Measurements from ENCODE around the gene PRDM11.
"Not testable (repeated sequence)": the region's sequence is repeated elsewhere in the genome, so short reads cannot be mapped to it uniquely, and the experiment has no call there.

PRDM11 gene

DNA sequence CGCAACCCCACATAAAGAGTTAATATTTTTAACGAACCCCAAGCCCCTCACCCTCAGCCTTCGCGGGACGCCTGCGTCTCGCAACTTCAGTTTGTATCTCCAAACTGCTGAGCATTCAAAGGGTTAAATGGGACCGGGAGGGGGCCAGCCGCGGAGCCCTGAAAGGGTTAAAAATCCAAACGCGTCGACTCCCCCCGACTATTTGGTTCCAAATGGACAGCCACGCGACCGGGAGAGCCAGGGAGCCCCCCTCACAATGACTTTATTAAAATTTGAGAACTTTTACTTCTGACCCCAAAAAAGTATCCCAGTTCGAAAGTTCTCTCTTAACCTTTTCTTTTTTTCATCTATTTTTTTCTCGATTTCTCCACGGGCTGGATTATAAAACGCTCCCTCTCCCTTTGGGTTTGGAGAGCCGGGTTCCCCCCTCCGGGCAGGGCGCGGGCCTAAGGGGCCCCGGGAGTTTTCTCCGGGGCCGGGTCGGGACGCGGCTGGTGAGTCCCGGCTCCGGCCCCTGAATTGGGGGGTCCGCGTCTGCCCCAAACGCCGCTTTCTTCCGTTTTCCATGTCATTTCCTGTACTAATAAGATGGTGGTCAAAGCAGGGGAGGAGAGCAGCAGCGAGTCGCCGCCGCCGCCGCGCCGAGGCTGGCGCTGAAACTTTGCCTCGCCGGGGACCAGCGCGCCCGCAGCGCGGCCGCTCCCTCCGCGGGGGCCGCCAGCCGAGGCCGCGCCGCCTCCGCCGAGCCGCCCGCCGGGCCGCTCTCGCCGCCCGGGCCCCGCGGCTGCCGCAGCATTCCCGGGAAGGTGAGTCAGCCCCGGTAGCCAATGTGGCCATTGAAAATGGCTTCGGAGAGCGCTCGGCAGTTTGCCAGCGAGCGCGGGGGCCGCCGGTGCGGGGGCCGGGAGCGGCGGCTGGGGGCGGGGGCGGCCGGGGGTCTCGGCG is at the start of gene PRDM11:
Gene PRDM11 (plus strand): TSS at position 568 of the 945 bp plus-strand sequence. CDS start 35,128 bp downstream, outside the sequence.
- DNase-seq (ENCODE audit: low read depth) = peak; percentile 60

- DNase-seq (ENCODE audit: low read depth) = no peak
These were observed 48.5 kb upstream of the PRDM11 start for GRCh38 chr11:45097721-45098493.

- DNase-seq (ENCODE audit: low read depth) = no peak
These were observed 47.5 kb upstream of the PRDM11 start for GRCh38 chr11:45098929-45099328.

GRCh38 chr11:45100339-45100738 is 46.1 kb upstream of the PRDM11 start:
- DNase-seq (ENCODE audit: low read depth) = no peak

- DNase-seq (ENCODE audit: low read depth) = no peak
These were observed 44.1 kb upstream of the PRDM11 start for GRCh38 chr11:45102361-45102809.

- peak; percentile 77 for DNase-seq (ENCODE audit: low read depth)
These were observed 43.4 kb upstream of the PRDM11 start for GRCh38 chr11:45102810-45103621.

GRCh38 chr11:45104006-45104789 is 42.2 kb upstream of the PRDM11 start:
- DNase-seq (ENCODE audit: low read depth) = no peak

- DNase-seq (ENCODE audit: low read depth) = no peak
These were observed 41.7 kb upstream of the PRDM11 start for GRCh38 chr11:45104790-45105084.

DNA sequence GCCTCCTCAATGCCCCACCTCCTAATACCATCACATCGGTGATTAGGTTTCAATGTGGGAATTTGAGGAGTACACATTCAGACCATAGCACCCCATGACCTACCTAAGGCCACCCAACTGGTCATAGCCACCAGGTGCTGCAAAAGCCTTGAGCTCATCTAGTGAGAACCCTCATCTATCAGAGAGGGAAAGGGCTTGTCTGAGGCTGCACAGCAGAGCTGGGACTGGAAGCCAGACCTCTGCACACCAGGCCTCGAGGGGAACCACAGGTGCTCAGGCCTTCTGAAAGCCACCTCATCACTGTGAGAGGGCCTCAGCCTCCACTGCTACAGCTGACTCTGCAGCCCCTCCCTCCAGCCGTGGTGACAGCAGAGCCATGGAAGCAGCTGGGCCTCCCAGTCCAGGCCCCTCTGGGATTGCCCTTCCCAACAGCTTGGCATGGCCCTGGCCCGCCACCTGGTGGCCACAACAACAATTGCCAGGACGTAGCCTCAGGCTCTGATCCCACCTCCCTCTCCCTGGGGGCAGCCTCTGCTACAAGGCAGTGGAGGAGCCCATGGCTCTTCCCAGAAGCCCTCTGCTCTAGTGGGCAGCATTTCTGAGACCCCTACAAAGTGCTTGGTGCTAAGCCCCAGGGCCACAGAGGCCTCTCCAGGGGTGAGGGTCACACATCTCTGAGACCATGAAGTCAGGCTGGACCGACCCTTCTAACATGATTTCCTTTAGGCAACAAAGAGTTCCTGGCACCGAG is 41.0 kb upstream of the PRDM11 start:
- DNase-seq (ENCODE audit: low read depth) = peak; percentile 48

DNA sequence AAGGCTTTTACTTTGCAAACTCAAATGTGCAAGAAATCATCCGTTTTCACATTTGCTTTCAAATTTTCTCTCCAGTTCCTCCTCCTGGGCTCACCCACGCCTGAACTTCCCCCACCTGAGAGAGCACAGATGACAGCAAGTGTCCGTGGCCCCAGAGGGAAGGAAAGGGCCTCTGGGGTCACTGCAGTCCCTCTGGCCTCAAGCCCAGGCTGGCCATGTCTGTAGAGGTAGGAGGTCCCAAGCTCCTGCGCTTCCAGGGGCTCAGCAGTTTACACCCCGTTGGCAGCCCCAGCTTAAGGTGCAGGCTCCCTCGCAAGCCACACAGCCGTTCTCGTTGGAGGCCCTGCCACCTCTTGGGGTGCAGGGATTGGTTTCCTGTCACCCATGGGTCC is 40.5 kb upstream of the PRDM11 start:
- no peak for DNase-seq (ENCODE audit: low read depth)

DNA sequence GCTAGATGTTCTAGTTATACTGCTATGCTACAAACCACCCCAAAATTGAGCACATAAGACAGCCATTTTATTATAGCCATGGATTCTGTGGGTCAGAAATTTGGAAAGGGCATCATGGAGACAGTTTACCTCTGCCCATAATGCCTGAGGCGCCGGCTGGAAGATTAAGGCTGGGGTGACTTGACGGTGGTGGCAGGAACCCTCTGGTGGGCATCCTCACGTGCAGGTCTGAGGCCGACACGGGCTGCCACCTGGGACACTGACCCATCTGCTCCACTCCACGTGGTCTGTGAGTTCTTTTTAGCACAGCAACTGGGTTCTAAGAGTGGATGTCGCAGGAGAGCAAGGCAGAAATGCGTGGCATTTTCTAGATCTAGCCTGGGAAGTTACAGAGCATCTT is 40.0 kb upstream of the PRDM11 start:
- DNase-seq (ENCODE audit: low read depth) = no peak

DNA sequence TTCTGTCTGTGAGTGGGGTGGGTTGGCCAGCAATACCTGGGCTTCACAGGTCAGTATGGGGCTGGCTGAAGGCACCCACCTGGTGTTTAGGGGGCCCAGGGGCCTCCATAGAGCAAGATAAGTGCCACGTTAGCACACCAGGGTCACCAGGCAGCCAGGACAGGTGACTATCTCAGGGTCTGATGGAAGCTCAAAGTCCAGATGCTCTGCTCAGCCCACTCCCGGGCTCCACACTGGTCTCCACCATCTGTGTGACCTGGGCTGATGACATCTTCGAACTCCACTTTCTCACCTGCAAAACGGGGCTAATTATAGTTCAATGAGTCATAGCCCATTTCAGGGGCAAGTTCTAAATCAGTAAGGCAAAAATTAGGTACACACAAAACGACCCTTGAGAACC is 39.4 kb upstream of the PRDM11 start:
- no peak for DNase-seq (ENCODE audit: low read depth)

DNA sequence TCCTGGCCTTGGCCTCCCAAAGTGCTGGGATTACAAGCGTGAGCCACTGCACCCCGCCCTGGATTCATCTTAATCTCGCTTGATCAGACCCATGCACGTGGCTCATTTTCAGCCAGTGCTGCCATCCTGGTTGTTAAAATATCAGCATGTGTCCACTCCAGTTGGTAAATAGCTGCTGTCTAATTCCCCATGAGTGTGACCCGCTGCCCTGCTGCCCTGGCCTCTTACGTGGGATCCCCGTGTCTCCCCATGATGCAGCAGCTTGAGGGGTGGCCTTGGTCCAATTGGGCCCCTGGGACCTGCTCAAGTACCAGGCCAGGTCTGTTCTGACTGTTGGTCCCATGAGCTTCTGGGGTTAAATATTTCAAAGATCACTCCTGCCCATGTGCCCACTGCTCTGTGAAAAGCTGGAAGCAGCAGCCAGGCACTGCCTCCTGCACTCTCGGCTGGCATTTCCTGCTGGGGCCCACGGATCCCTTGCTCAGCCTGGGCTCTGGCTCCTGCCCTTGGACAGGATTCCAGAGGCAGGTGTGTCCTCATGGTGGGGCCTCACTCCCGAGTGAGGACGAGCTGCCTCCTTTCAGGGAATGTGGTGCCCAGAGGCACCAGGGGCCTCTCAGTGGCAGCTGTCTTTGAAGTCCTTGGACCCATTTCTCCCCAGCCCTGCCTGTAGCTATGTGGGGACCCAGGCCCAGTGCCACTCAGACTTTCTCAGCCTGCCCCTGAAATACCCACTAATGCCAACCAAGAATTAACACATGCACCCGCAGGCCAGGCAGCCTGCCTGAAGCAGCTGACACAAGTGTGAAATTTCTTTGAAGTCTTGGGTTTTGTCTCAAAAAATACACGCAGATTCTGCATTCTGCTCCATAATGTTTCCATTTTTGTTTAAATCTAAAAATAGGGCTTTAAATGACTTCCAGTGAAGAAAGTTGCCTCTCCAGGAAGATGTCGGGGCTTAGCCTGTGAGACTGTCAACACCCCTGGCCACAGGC is 38.1 kb upstream of the PRDM11 start:
- no peak for DNase-seq (ENCODE audit: low read depth)

DNA sequence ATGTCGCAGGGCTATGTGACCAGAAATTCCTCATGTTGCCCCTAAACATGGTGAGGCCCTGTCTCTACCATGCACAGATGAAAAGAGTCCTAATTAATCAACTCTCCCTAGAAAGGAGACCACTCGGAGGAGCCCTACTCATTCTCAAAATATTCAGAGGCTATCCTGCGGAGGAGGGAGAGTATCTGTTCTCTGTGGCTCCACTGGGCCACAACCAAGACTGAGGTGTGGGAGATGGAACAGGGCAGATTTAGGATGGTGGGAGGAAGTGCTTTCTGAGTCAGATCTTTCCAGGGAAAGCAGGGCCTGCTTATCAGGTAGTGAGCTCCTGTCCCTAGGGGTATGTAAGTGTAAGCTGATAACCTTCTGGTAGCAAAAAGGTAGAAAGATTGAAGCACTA is 37.0 kb upstream of the PRDM11 start:
- no peak for DNase-seq (ENCODE audit: low read depth)

- DNase-seq (ENCODE audit: low read depth) = peak; percentile 58
These were observed 35.9 kb upstream of the PRDM11 start for GRCh38 chr11:45110562-45110961.

DNA sequence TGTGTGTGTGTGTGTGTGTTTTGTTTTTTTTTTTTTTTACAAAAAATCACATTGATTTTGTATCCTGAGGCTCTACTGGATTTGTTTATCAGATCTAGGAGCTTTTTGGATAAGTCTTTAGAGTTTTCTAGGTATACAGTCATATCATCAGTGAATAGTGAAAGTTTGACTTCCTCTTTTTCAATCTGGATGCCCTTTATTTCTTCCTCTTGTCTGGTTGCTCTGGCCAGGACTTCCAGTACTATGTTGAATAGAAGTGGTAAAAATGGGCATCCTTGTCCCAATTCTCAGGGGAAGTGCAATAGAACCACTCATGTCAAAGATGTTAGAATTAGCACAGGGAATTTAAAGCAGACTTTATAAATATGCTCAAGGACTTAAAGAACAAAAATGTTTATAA is 32.6 kb upstream of the PRDM11 start:
- no peak for DNase-seq (ENCODE audit: low read depth)

DNA sequence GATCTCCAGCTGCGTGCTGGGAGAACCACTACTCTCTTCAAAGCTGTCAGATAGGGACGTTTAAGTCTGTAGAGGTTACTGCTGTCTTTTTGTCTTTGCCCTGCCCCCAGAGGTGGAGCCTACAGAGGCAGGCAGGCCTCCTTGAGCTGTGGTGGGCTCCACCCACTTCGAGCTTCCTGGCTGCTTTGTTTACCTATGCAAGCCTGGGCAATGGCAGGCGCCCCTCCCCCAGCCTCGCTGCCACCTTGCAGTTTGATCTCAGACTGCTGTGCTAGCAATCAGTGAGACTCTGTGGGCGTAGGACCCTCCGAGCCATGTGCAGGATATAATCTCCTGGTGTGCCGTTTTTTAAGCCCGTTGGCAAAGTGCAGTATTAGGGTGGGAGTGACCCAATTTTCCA is 18.6 kb upstream of the PRDM11 start:
- DNase-seq (ENCODE audit: low read depth) = not testable (repeated sequence)

GRCh38 chr11:45133878-45134277 is 12.6 kb upstream of the PRDM11 start:
- no peak for DNase-seq (ENCODE audit: low read depth)

- DNase-seq (ENCODE audit: low read depth) = no peak
These were observed 5.3 kb upstream of the PRDM11 start for GRCh38 chr11:45141171-45141570.

DNA sequence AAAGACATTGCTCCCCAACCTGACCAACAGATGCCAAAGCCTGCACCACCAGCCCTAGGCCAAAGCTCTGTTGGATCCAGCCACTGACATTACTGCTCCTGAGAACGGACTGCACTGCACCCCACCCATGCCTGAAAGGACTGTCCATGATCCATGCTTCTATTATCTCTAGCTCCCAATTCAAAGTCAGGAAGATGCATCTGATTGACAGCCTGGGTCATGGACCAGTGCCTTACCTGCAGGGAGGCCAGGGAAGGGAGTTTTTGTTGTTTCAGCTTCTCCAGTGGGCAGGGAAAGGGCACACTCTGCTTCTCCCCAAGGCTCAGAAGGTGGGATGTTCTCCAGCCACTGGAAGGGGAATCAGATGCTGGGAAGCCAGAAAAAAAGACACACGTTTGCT is 4.8 kb upstream of the PRDM11 start:
- DNase-seq (ENCODE audit: low read depth) = no peak
